HS-5 (cell line): ENCODE data around the gene DAB1.
A peak's percentile ranks its signal among the peaks of the same experiment; 100 is the strongest.

Experiments
- DNase-seq: peaks from one replicate; pipeline ENCODE4 v3.0.0-alpha.2; 2012; ENCODE audit warnings: low read depth

Gene DAB1

GRCh38 chr1:57072401-57073110 is 351.3 kb downstream of the DAB1 start:
- no peak for DNase-seq

GRCh38 chr1:57067863-57068262 is 356.0 kb downstream of the DAB1 start:
- DNase-seq: no peak

- DNase-seq: no peak
These were observed 356.8 kb downstream of the DAB1 start for GRCh38 chr1:57066980-57067610.

GRCh38 chr1:57065442-57065841 is 358.4 kb downstream of the DAB1 start:
- no peak for DNase-seq

- no peak for DNase-seq
These were observed 359.3 kb downstream of the DAB1 start for GRCh38 chr1:57064379-57065140.

GRCh38 chr1:57063406-57064125 is 360.3 kb downstream of the DAB1 start:
- no peak for DNase-seq

- DNase-seq: peak; percentile 10
These were observed 362.5 kb downstream of the DAB1 start for GRCh38 chr1:57061369-57061768.

- DNase-seq: no peak
These were observed 363.4 kb downstream of the DAB1 start for GRCh38 chr1:57060451-57060850.

GRCh38 chr1:57058652-57059501 is 365.0 kb downstream of the DAB1 start:
- DNase-seq: no peak

GRCh38 chr1:57048856-57049255 is 375.0 kb downstream of the DAB1 start:
- no peak for DNase-seq

GRCh38 chr1:57046462-57046861 is 377.4 kb downstream of the DAB1 start:
- DNase-seq: no peak

GRCh38 chr1:57041901-57042300 is 382.0 kb downstream of the DAB1 start:
- no peak for DNase-seq

- DNase-seq: no peak
These were observed 383.0 kb downstream of the DAB1 start for GRCh38 chr1:57040811-57041210.

- no peak for DNase-seq
These were observed 386.9 kb downstream of the DAB1 start for GRCh38 chr1:57036641-57037579.

- no peak for DNase-seq
These were observed 389.1 kb downstream of the DAB1 start for GRCh38 chr1:57034713-57035112.

- DNase-seq: no peak
These were observed 390.4 kb downstream of the DAB1 start for GRCh38 chr1:57033222-57034001.

- DNase-seq: no peak
These were observed 397.1 kb downstream of the DAB1 start for GRCh38 chr1:57026624-57027354.

- no peak for DNase-seq
These were observed 399.0 kb downstream of the DAB1 start for GRCh38 chr1:57024855-57025254.

- no peak for DNase-seq
These were observed 399.4 kb downstream of the DAB1 start for GRCh38 chr1:57024428-57024827.
